GM15510 (cell line): Measurements from ENCODE around the gene ANKMY1.

Experiments
- POLR2A ChIP-seq: IDR thresholded peaks from 3 replicates; pipeline ENCODE4 v1.6.1; 2011; ENCODE audit warnings: borderline replicate concordance; ENCODE audit not compliant: insufficient read length; ENCODE audit errors: extremely low read depth

ANKMY1 gene

GRCh38 chr2:240458044-240458899 lies 99.5 kb downstream of the ANKMY1 start:
- no peak for TF ChIP-seq POLR2A

- TF ChIP-seq POLR2A: no peak
Measured at GRCh38 chr2:240457223-240458043, 100.4 kb downstream of the ANKMY1 start.

DNA sequence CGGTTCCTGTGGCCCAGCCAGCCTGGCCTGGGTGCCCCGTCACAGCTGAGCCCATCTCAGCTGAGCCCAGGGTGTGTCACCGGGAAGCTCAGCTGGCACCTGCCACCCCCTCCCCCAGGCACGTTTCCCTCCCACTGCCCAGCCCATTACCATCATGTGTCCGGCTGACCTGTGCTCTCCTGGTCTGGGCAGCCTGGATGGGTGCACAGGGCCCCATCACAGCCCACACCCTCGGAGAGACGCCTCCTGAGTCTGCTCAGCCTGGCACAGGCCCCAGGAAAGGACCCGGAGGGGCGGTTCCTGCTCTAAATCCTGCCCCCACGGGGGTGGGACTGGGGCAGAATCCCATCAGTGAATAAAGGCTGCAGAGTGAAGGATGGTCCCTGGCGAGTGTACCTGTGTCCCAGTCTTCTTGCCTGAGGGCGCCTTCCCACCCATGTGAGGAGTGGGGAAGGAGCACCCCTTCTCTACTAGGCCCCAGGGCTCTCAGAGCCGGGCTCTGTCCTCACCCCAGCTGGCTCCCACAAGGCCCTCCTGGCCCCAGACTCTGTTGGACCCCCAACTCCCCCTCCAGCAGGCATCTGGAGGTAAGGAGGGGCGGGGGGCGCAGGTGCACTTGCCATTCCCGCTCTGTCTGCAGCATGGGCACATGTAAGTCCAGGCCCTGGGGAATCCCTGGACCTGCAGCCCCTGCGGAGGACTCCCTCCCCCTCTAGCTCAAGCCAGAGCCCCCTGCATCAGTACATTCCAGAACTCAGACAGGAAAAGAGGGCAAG lies 101.2 kb downstream of the ANKMY1 start:
- TF ChIP-seq POLR2A: no peak

GRCh38 chr2:240455647-240456446 lies 101.9 kb downstream of the ANKMY1 start:
- no peak for TF ChIP-seq POLR2A

DNA sequence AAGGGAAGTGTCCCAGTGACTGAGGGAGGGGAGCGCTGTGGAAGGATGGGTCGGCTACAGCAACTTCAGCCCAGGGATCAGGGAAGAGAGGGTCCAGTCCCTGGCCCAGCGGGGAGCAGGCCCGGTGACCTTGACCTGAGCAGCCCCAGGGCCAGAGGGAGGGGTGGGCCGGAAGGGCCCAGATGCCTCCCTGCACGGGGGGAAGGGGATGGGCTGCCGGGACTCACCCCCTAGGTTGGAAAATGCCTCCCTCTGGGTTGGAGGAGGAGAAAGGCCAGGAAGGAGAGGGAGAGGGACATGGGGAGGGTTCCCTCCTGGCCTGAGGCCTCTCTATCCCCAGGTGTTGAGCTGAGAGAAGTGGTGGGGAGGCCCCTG lies 102.5 kb downstream of the ANKMY1 start:
- no peak for TF ChIP-seq POLR2A

GRCh38 chr2:240454106-240454901 lies 103.5 kb downstream of the ANKMY1 start:
- TF ChIP-seq POLR2A: no peak

DNA sequence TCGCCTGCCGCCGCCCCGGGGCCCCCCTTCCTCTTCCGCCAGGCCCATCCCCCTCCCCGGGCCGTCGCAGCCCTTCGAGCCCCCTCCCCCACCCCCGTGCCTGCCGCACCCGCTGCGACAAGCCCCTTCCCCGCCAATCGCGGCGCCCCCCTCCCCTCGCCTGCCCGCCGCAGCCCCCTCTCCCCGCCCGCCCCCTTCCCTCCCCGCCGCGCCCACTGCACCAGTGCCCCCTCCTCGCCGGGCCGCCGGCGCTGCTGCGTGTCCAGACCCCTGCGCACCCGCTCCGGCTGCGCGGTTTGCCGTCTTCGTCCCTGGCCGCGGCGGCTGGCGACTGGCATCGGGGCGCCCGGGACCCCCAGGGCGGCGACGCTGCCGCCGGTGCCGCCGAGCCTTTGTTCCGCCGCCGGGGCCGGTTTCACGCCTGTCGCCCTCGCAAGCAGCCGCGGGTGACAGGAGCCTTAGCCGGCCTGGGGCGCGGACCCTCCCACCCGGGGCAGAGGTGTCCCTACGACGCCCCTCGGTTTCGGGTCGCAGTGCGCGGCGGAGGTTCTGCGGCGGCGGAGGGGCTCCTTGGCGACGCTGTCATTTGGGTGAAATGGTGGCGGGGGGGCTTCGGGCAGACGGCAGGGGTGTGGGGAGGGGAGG lies 104.2 kb downstream of the ANKMY1 start:
- TF ChIP-seq POLR2A: no peak

DNA sequence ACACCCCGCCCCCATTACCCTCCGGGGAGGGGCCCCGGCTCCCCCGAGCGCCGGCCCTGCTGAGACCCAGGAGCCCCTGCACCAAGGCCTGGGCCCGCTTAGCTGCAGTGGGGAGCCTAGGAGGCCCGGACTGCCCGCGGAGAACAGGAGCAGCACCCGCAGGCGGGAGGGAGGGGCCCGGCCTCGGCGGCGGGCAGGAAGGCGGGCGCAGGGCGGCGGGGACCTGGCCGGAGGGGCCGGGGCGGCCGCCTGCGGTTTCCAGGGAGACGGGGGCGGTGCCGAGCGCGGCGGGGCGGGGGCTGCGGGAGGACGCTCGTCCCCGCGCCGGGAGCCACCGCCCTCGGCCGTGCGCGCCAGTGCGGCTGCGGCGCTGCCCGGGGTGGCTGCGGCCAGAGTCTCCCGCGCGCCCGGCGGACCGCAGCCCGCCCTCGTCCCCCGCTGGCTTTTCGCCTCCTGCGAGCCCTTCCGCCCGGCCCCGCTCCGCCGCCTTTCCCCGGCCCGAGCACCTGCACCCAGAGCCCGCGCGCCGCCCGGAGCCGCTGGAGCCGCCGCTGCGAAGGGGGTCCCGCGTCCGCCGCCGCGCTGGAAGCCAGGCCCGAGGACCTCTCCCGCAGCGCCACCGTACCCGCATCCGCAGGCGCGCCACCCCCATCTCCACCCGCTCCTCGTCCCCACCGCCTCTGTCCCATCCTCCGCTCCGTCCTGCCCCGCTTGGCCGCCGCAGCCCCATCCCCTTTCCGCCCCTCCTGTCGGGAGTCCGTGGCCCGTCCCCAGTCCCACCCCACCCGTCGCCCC lies 105.1 kb downstream of the ANKMY1 start:
- no peak for TF ChIP-seq POLR2A

DNA sequence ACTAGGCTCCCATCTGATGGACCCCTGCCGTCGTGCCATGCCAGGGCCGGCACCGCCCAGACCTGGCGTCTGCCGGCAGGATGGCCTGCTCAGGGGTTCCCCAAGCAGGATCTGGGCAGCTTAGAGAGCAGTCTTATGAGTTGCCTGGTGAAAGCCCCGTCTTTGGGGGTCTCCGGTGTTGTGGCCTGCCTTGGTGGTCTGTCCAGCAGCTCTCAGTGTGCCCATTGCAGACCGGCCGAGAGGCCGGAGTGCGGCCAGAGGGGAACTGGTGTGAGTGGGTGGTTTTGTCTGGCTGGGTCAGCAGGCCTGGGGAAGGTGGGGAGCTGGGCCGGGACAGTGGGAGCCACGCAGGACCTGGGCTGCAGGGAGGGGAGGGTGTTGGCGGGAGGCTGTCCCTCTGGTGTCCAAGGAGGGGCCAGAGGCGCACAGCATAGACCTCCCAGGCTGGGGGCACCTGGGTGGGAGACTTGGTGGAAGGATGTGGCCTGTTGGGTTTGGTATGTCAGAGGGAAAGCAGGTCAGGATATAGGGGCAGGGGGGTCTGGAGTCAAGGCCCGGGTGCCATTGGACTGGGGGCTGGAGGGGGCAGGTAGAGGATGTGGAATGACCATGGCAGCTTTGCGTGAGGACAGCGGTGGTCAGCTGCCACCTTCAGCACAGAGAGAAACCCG lies 105.9 kb downstream of the ANKMY1 start:
- TF ChIP-seq POLR2A: no peak

- no peak for TF ChIP-seq POLR2A
Measured at GRCh38 chr2:240451108-240451611, 106.6 kb downstream of the ANKMY1 start.

DNA sequence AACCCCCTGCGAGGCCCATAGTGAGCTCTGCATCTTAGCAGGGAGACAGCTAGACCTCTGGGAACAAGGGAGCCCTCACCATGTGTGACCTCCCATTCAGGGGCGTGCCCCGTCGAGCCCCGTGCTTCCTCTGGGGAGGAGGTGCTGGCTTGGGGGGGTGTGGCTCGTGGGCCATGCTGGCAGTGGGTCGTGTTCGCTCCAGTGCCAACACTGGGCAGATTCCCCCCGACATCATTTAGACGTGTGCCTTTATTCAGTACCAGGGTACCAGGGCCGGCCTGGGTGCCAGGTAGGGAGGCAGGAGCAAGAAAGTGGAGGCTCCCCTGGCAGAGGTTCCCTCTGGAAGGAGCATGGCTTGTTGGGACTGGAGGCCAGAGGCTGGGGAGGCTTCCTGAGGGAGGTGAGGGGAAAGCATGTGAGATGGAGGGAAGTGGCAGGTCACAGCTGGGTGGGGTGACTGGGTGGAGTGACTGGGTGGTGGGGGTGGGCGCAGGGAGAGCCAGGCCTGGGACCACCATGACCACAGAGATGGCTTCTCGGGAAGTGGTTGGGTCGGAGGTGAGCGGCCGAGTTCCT lies 107.2 kb downstream of the ANKMY1 start:
- no peak for TF ChIP-seq POLR2A
